ENCODE measurements around the gene SALL1. TPM values are rescaled to one million over a fixed set of nuclear protein-coding genes. Genes with fewer than 3 reads are reported as not detected.

SALL1 gene
- total and polyA plus RNA-seq, 2 donors (not counting 3 experiments of a cell fraction or from before 2014, with no cell fraction given) = not detected

- H4K20me1 ChIP-seq (replicated peaks; ENCODE audit: control insufficient read depth, extremely low read depth, insufficient read depth, low read length) = no peaks in the 10 kb centered on the region
- CTCF ChIA-PET = no interaction called here
- H3K79me2 ChIP-seq (ENCODE audit: control insufficient read depth, insufficient read depth, low read length) = no peaks in the 10 kb centered on the region
- no peak for DNase-seq (ENCODE audit: low read depth, low spot score)
- H3K9ac ChIP-seq (replicated peaks; ENCODE audit: extremely low read depth, insufficient read depth, low read length) = no peak overlapping the region
- H3K9me3 ChIP-seq (replicated peaks; ENCODE audit: control insufficient read depth, insufficient read depth, low read length) = no peaks in the 10 kb centered on the region
- FAIRE-seq = no peak
- POLR2A ChIA-PET = no interaction called here
- H3K27ac ChIP-seq (ENCODE audit: insufficient read depth, low read depth, low read length) = no peak overlapping the region
- peaks cover 33 to 47% of the 10 kb centered on the region in 2 experiments for H3K27me3 ChIP-seq (ENCODE audit: control insufficient read depth in 2 of 2, insufficient read depth in 2 of 2, low read length in 2 of 2)
- peaks cover 2% of the 10 kb centered on the region for H3K4me1 ChIP-seq (ENCODE audit: control insufficient read depth, extremely low read depth, insufficient read depth, low read length)
- H3K4me3 ChIP-seq (replicated peaks in 1 of 3; ENCODE audit: insufficient read depth in 1 of 3, low read depth in 1 of 3, low read length in 3 of 3) = no peak overlapping the region
- H3K36me3 ChIP-seq (ENCODE audit: control insufficient read depth in 2 of 2, extremely low read depth in 1 of 2, insufficient read depth in 2 of 2, low read length in 2 of 2) = no peaks in the 10 kb centered on the region
- dilution Hi-C loops (cut with MboI; ENCODE audit: extremely low pct_ligation_motif_present, low sequenced_read_pairs) (no loop called here), intact Hi-C loops (cut with micrococcal nuclease) (no loop called here)
- H3K9me1 ChIP-seq (replicated peaks; ENCODE audit: control insufficient read depth, extremely low read depth, insufficient read depth, low read length) = no peaks in the 10 kb centered on the region
- no TSS peak for BruUV-seq (replicated peaks)
- no peak overlapping the region for H2AFZ ChIP-seq (ENCODE audit: low read depth, low read length)
- H3K4me2 ChIP-seq (ENCODE audit: insufficient read depth, low read length) = no peak overlapping the region
- no peak for TF ChIP-seq JUN (IDR thresholded peaks at IDR 0.05; ENCODE audit: borderline replicate concordance, insufficient read depth, insufficient read length, low read depth)
Measured at GRCh38 chr16:51149251-51149661, 1.8 kb downstream of the SALL1 start.

GRCh38 chr16:51148678-51149228 lies 2.3 kb downstream of the SALL1 start:
- Histone ChIP-seq H3K9me1 (replicated peaks; ENCODE audit: control insufficient read depth, extremely low read depth, insufficient read depth, low read length) (no peaks in the 10 kb centered on the region), H3K79me2 (ENCODE audit: control insufficient read depth, insufficient read depth, low read length) (no peaks in the 10 kb centered on the region), H3K36me3 (ENCODE audit: control insufficient read depth in 2 of 2, extremely low read depth in 1 of 2, insufficient read depth in 2 of 2, low read length in 2 of 2) (no peaks in the 10 kb centered on the region), H3K9ac (replicated peaks; ENCODE audit: extremely low read depth, insufficient read depth, low read length) (no peak overlapping the region), H3K27me3 (ENCODE audit: control insufficient read depth in 2 of 2, insufficient read depth in 2 of 2, low read length in 2 of 2) (peaks cover 29 to 42% of the 10 kb centered on the region in 2 experiments), H3K4me1 (ENCODE audit: control insufficient read depth, extremely low read depth, insufficient read depth, low read length) (peaks cover 2% of the 10 kb centered on the region), H4K20me1 (replicated peaks; ENCODE audit: control insufficient read depth, extremely low read depth, insufficient read depth, low read length) (no peaks in the 10 kb centered on the region), H3K27ac (ENCODE audit: insufficient read depth, low read depth, low read length) (no peak overlapping the region), H3K9me3 (replicated peaks; ENCODE audit: control insufficient read depth, insufficient read depth, low read length) (no peaks in the 10 kb centered on the region), H3K4me3 (replicated peaks in 1 of 3; ENCODE audit: insufficient read depth in 1 of 3, low read depth in 1 of 3, low read length in 3 of 3) (no peak overlapping the region), H2AFZ (ENCODE audit: low read depth, low read length) (no peak overlapping the region), H3K4me2 (ENCODE audit: insufficient read depth, low read length) (no peak overlapping the region)
- FAIRE-seq = no peak
- dilution Hi-C loops (cut with MboI; ENCODE audit: extremely low pct_ligation_motif_present, low sequenced_read_pairs) = no loop called here
- CTCF ChIA-PET = no interaction called here
- no peak for DNase-seq (ENCODE audit: low read depth, low spot score)
- no TSS peak for BruUV-seq (replicated peaks)
- intact Hi-C loops (cut with micrococcal nuclease) = no loop called here
- TF ChIP-seq FOS (IDR thresholded peaks at IDR 0.05; ENCODE audit: borderline replicate concordance, insufficient read depth, low read length) (no peak), CTCF (IDR thresholded peaks at IDR 0.05; ENCODE audit: extremely low read depth in 1 of 2, insufficient read depth in 1 of 2, low read depth in 1 of 2, low read length in 2 of 2) (no peak), POLR2A (IDR thresholded peaks at IDR 0.05; ENCODE audit: low read depth, low read length) (no peak), POLR2AphosphoS5 (IDR thresholded peaks at IDR 0.05; ENCODE audit: insufficient read depth, low read depth, low read length) (no peak), MYC (IDR thresholded peaks at IDR 0.05; ENCODE audit: low read depth, low read length) (no peak), JUN (IDR thresholded peaks at IDR 0.05; ENCODE audit: borderline replicate concordance, insufficient read depth, insufficient read length, low read depth) (no peak), GATA2 (IDR thresholded peaks at IDR 0.05; ENCODE audit: insufficient read depth, insufficient read length, low read depth, low read length) (no peak), MAX (IDR thresholded peaks at IDR 0.05; ENCODE audit: insufficient read depth, insufficient read length) (no peak), EZH2 (IDR thresholded peaks at IDR 0.05; ENCODE audit: borderline replicate concordance, low read depth, low read length, severe bottlenecking) (no peak)
- POLR2A ChIA-PET = no interaction called here
